ENCODE measurements around the gene KCNG2. TPM values are rescaled to one million over a fixed set of nuclear protein-coding genes. Genes with fewer than 3 reads are reported as not detected.

Gene KCNG2
- total RNA-seq, 2 experiments from 2014 or later, result not detected

DNA sequence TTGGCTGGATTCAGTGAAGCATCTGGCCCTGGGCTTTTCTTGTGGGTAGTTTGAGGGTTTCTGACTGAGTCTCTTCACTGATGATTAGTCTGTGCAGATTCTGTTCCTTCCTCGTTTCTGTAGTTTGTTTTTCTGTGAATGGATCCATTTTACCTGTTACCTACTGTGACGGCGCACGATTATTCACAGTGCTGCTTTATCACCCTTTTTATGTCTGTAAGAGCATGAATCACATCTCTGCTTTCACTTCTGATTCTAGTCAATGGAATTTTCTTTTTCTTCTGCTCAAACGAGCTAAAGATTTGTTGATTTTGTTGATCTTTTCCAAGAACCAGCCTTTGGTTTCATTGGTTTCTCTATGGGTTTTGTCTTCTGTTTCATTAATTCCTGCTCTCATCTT lies 92.9 kb downstream of the KCNG2 start:
- Mint-ChIP-seq H3K4me1 (peaks cover 9% of the 10 kb centered on the region), H3K36me3 (ENCODE audit: low read depth) (peaks cover 10% of the 10 kb centered on the region), H3K27me3 (no peaks in the 10 kb centered on the region), H3K27ac (peak overlapping the region; percentile 15), H3K4me3 (no peak overlapping the region), H3K9me3 (peaks cover 57% of the 10 kb centered on the region)
- CTCF ChIA-PET, result interaction anchor here (0.7 kb wide), 1 partner anchor 16 kb away, joined by 3 read pairs; no protein-coding TSS in a partner anchor
- POLR2A ChIA-PET, result no interaction called here
- no peak for DNase-seq

DNA sequence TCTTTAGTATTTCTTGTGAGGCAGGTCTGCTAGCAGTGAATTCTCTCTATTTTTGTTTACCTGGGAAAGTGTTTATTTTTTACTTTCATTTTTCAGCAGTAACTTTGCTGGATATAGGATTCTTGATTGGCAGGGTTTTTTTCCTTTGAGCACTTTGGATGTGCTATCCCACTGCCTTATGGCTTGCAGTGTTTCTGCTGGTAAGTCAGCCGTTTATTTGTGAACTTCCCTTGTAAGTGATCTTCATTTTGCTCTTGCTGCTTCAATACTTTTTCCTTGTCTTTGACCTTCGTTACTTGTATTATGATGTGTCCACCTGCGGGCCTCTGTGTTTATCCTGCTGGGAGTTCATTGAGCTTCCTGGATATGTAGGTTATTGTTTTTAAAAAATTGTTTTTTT lies 99.0 kb downstream of the KCNG2 start:
- Mint-ChIP-seq H3K27me3 (no peaks in the 10 kb centered on the region), H3K9me3 (peaks cover 58% of the 10 kb centered on the region), H3K4me1 (no peaks in the 10 kb centered on the region), H3K36me3 (ENCODE audit: low read depth) (peaks cover 11% of the 10 kb centered on the region), H3K27ac (no peak overlapping the region), H3K4me3 (no peak overlapping the region)
- ChIA-PET CTCF (no interaction called here), POLR2A (no interaction called here)
- no peak for DNase-seq

DNA sequence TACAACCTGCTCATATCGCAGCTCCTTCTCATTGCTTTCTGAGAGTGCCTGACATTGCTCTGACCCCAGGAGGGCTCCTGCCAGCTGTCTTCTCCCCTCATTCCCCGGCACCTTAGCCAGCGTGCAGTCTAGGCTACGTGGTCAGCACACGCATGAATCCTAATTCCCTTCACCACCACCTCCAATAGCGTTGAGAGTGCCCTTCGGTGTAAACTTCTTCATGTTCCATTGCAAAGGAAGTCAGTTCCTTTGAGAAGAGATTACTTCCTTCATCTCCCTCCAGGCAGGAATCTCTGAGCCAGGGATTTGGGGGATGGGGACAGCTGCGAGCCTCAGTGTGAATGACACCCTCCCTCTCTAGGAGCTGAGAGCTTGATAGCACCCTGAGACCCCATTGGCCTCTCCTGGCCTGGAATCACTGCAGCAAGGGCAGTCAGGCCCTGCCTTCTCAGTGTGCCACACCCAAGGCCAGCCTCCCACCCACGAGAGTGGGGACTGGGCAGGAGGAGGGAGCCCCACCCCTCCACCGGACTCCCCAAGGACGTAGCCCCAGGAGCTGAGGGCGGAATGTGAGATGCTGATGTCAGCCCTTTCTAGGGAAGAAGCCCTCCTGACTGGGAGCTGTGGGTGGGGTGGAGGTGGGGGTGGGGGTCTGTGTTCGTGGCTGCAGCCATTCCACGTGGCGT lies 100.3 kb downstream of the KCNG2 start:
- Mint-ChIP-seq H3K4me1 (no peaks in the 10 kb centered on the region), H3K36me3 (ENCODE audit: low read depth) (peaks cover 23% of the 10 kb centered on the region), H3K27me3 (no peaks in the 10 kb centered on the region), H3K9me3 (peaks cover 51% of the 10 kb centered on the region), H3K4me3 (no peak overlapping the region), H3K27ac (no peak overlapping the region)
- ChIA-PET CTCF (no interaction called here), POLR2A (no interaction called here)
- DNase-seq, result peak; percentile 8

DNA sequence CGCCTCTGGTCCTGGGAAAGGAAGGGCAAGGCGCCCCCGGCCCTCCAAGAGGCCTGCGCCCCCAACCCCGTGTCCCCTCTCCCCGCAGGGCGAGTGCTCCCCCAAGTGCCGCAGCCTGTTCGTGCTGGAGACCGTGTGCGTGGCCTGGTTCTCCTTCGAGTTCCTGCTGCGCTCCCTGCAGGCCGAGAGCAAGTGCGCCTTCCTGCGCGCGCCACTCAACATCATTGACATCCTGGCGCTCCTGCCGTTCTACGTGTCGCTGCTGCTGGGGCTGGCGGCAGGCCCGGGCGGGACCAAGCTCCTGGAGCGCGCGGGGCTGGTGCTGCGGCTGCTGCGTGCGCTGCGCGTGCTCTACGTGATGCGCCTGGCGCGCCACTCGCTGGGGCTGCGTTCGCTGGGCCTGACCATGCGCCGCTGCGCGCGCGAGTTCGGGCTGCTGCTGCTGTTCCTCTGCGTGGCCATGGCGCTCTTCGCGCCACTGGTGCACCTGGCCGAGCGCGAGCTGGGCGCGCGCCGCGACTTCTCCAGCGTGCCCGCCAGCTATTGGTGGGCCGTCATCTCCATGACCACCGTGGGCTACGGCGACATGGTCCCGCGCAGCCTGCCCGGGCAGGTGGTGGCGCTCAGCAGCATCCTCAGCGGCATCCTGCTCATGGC lies 101.3 kb downstream of the KCNG2 start:
- H3K4me3 Mint-ChIP-seq, result no peak overlapping the region
- DNase-seq, result peak; percentile 14
- POLR2A ChIA-PET, result no interaction called here
- peaks cover 23% of the 10 kb centered on the region for H3K36me3 Mint-ChIP-seq (ENCODE audit: low read depth)
- H3K27ac Mint-ChIP-seq, result no peak overlapping the region
- H3K4me1 Mint-ChIP-seq, result no peaks in the 10 kb centered on the region
- no peaks in the 10 kb centered on the region for H3K27me3 Mint-ChIP-seq
- CTCF ChIA-PET, result interaction anchor here (0.5 kb wide), 1 partner anchor 28 kb away, joined by 6 read pairs; no protein-coding TSS in a partner anchor
- H3K9me3 Mint-ChIP-seq, result peaks cover 41% of the 10 kb centered on the region

DNA sequence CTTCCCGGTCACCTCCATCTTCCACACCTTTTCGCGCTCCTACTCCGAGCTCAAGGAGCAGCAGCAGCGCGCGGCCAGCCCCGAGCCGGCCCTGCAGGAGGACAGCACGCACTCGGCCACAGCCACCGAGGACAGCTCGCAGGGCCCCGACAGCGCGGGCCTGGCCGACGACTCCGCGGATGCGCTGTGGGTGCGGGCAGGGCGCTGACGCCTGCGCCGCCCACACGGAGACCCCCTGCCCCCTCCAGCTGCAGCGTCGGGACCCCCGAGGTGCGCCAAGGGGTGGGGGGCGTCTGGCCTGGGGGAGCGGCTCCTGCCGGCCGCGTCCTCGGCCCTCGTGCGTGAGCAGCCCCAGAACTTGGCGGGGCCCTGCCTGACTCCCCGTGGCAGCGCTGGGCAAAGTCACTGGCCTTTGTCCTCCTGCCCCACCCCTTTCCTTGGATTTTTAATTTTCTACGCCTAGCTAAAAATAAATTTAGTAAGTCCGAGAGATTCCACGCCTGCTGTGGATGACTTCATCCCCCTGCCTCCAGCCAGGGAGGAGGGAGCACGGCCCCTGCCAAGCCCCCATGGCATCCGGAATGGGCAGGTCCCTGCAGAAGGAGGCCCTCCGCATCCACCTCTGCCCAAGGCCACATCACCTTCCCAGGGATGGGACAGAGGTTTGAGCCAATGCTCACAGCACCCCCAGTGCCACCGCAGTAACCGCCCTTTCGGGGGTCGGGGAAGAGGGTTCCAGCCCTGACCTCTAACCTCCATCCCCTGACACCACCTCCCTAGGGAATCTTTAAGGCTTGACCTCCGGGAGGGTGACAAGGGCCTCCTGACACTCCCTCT lies 102.1 kb downstream of the KCNG2 start:
- ChIA-PET CTCF (interaction anchor here (0.5 kb wide), 1 partner anchor 28 kb away, joined by 6 read pairs; no protein-coding TSS in a partner anchor), POLR2A (no interaction called here)
- H3K4me1 Mint-ChIP-seq, result no peaks in the 10 kb centered on the region
- H3K9me3 Mint-ChIP-seq, result peaks cover 35% of the 10 kb centered on the region
- DNase-seq, result peak; percentile 7
- no peak overlapping the region for H3K27ac Mint-ChIP-seq
- no peaks in the 10 kb centered on the region for H3K27me3 Mint-ChIP-seq
- H3K4me3 Mint-ChIP-seq, result no peak overlapping the region
- peaks cover 23% of the 10 kb centered on the region for H3K36me3 Mint-ChIP-seq (ENCODE audit: low read depth)

DNA sequence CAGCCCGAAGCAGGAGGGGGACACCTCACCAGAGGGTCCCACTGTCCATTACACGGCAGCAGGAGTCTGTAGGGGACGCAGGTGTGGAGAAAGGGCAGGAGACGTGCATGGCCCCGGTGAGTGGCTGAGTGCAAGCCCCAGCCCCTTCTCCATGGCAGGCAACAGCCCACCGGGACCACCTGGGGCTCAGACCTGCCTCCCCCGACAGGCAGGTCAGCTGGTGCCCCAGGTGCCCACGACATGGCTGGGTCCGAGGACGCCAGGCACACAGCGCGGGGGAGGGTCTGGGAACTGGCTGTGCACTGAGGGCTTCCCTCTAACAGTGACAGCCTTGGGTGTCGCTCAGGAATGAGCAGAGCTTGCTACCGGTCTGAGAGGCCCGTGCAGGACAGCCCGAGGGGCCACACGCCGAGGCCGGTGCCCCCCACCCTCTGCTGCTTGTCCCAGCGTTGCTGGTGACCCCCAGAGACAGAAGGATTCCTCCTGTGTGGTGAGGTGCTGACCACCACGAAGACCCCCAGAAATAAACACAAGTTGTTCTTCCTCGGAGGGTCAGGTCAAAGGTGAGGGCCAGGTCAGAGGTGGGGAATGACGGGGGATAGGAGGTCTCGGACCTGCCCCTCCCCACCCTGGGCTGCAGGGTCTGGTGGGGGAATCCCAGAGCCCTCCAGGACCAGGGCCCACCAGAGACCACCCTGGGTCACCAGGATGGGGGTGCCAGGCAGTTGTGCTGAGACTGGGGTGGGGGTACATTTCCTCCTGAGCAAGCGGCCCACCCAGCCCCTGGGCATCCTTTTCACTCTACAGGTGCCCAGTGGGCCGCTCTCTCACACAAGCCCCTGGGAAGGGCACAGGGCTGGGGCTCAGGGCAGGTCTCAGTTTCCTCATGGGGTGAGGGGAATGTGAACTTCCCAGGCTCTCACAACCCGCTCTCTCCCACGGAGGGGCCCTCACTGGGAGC lies 103.2 kb downstream of the KCNG2 start:
- ChIA-PET POLR2A (no interaction called here), CTCF (no interaction called here)
- Mint-ChIP-seq H3K27ac (no peak overlapping the region), H3K27me3 (no peaks in the 10 kb centered on the region), H3K4me3 (no peak overlapping the region), H3K9me3 (peaks cover 26% of the 10 kb centered on the region), H3K4me1 (peaks cover 4% of the 10 kb centered on the region), H3K36me3 (ENCODE audit: low read depth) (peaks cover 20% of the 10 kb centered on the region)
- no peak for DNase-seq

DNA sequence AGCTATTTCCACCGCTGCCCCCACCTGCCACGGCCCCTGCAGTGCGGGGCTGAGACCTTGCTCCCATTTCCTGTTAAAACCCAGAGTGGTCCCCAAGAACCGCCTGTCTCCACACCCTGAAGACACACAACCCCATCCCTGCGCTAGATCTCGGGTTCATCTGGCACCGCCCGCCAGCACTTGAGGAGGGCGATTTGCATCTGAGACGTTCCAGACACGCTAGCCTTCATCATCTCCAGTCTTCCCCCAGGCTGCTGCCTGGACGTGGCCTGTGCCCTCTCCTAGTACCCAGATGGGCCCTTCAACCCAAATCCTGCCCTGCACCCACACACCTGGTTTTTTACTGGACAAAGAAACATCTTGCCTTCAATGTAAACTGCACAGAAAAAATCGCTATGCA lies 103.9 kb downstream of the KCNG2 start:
- Mint-ChIP-seq H3K4me1 (peaks cover 10% of the 10 kb centered on the region), H3K9me3 (peaks cover 21% of the 10 kb centered on the region), H3K27me3 (no peaks in the 10 kb centered on the region), H3K4me3 (no peak overlapping the region), H3K36me3 (ENCODE audit: low read depth) (peaks cover 22% of the 10 kb centered on the region), H3K27ac (no peak overlapping the region)
- no peak for DNase-seq
- ChIA-PET POLR2A (no interaction called here), CTCF (no interaction called here)

DNA sequence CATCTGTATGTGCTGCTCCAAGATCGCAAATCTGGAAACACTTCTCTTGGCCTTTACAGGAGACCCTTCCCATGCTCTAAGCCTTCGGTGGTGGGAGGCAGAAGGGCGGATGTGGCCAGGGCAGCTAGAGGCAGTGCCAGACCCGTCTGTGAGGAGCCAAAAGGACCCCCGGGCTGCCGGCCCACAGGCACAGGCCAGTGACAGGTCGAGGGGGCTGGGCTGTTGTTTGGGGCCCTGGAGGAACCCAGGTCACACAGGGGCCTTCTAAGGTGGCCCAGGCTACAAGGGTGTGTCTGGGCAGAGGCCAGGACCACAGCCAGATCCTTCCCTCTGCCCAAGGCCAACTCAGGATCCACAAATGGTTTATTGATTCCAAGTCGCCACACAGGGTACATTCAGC lies 104.3 kb downstream of the KCNG2 start:
- CTCF ChIA-PET, result no interaction called here
- H3K4me1 Mint-ChIP-seq, result peaks cover 10% of the 10 kb centered on the region
- peaks cover 22% of the 10 kb centered on the region for H3K36me3 Mint-ChIP-seq (ENCODE audit: low read depth)
- no peak overlapping the region for H3K27ac Mint-ChIP-seq
- peaks cover 17% of the 10 kb centered on the region for H3K9me3 Mint-ChIP-seq
- DNase-seq, result peak; percentile 9
- POLR2A ChIA-PET, result no interaction called here
- no peak overlapping the region for H3K4me3 Mint-ChIP-seq
- H3K27me3 Mint-ChIP-seq, result no peaks in the 10 kb centered on the region

DNA sequence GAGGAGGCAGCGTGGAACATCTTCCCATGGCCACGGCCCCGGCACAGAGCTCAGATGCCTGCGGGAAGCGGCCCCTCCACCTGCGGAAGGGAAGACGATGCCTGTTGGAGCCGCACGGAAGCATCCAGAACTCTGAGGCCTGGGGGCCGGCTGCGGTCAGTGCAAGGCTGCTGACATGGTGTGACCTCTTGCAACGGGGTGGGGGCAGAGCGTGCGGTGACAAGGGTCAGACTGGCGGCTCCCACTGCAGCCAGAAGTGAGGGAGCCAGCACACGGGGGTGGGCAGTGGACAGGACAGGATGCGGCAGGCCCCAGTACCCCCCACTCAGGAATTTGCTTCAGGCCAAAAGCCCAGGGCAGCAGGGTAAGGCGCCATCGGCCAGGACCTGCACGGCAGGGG lies 104.9 kb downstream of the KCNG2 start:
- POLR2A ChIA-PET, result no interaction called here
- Mint-ChIP-seq H3K4me1 (peaks cover 10% of the 10 kb centered on the region), H3K9me3 (peaks cover 12% of the 10 kb centered on the region), H3K36me3 (ENCODE audit: low read depth) (peaks cover 22% of the 10 kb centered on the region), H3K4me3 (no peak overlapping the region), H3K27ac (no peak overlapping the region), H3K27me3 (no peaks in the 10 kb centered on the region)
- DNase-seq, result peak; percentile 6
- CTCF ChIA-PET, result no interaction called here

DNA sequence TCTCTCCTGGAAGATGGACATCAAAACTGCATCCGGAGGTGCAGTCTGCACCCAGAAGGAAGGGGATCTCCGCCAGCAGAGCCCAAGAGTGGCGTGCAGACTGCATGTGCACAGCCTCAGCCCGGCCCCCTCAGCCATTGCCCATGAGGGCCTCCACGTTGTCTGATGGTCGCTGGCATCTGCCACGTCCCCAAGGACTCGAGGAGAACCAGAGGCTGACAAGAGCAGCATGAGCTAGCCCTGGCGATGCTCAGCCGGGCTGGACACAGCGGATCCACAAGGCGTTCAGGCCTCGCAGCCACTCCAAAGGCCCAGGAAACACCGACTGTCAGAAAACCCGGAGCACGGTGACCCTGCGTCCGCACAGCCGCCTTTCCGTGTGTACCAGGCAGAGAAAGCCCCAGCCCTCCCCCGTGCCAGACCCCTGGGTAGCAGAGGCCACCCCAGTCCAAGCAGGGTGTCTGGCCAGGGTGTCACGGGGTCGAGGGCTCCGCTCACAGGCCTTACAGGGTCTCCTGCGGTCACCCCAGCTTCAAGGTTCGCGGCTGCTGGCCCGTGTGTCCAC lies 105.4 kb downstream of the KCNG2 start:
- H3K9me3 Mint-ChIP-seq, result peaks cover 8% of the 10 kb centered on the region
- ChIA-PET CTCF (no interaction called here), POLR2A (no interaction called here)
- peaks cover 25% of the 10 kb centered on the region for H3K36me3 Mint-ChIP-seq (ENCODE audit: low read depth)
- DNase-seq, result peak; percentile 14
- no peaks in the 10 kb centered on the region for H3K27me3 Mint-ChIP-seq
- H3K4me3 Mint-ChIP-seq, result no peak overlapping the region
- peaks cover 10% of the 10 kb centered on the region for H3K4me1 Mint-ChIP-seq
- no peak overlapping the region for H3K27ac Mint-ChIP-seq

DNA sequence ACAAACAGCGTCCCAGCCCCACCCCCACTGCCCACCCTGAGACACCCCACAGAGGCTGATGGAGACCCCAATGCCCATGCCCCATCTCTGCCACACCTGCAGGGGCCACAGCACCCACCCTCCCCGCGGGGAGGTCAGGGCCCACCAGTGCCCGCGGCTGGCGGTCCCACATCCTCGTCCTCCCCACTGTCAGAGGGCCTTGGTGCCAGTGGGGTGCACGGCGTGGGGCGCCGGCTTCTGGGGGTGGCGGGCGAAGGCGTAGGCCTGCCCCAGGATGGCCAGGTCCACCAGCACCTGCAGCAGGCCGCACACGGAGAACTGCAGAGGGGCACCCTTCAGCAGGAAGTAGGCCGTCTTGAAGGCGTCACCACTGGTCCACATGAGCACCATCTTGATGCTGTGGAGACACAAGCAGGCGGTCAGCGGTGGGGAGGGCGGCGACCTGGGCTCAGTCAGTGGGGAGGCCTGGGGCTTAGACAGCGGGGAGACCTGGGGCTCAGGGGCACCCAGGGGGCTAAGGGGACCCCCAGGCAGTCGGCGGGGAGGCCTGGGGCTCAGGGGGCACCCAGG lies 106.1 kb downstream of the KCNG2 start:
- no peak overlapping the region for H3K27ac Mint-ChIP-seq
- H3K4me1 Mint-ChIP-seq, result peaks cover 10% of the 10 kb centered on the region
- CTCF ChIA-PET, result no interaction called here
- no peak overlapping the region for H3K4me3 Mint-ChIP-seq
- peaks cover 30% of the 10 kb centered on the region for H3K36me3 Mint-ChIP-seq (ENCODE audit: low read depth)
- peak; percentile 9 for DNase-seq
- POLR2A ChIA-PET, result no interaction called here
- H3K27me3 Mint-ChIP-seq, result no peaks in the 10 kb centered on the region
- peaks cover 6% of the 10 kb centered on the region for H3K9me3 Mint-ChIP-seq

Data from activated CD4-positive, alpha-beta memory T cell treated with anti-CD3 and anti-CD28 coated beads, Interleukin-2, amount 10 ng/mL, durations not matched to agents 7 days and 5 days (primary cell).